HUES48 (cell line): ENCODE data around the gene GLYR1.

Experiments
- H3K27ac ChIP-seq: one replicate; pipeline ENCODE4 v1.7.0; 2013; ENCODE audit warnings: low read depth, low read length, inconsistent platforms
- H3K27me3 ChIP-seq: 2 replicates; pipeline ENCODE4 v1.6.1; 2013; ENCODE audit warnings: mild to moderate bottlenecking, low read length; ENCODE audit not compliant: control insufficient read depth, insufficient read depth
- H3K36me3 ChIP-seq: 2 replicates; pipeline ENCODE4 v1.6.1; 2013; ENCODE audit warnings: low read length; ENCODE audit not compliant: control insufficient read depth, insufficient read depth
- H3K4me1 ChIP-seq: 2 replicates; pipeline ENCODE4 v1.6.1; 2013; ENCODE audit warnings: mild to moderate bottlenecking, low read length; ENCODE audit not compliant: control insufficient read depth, insufficient read depth
- H3K4me3 ChIP-seq: 2 replicates; pipeline ENCODE4 v1.5.1; 2013; ENCODE audit warnings: mild to moderate bottlenecking, low read depth, low read length
- H3K9ac ChIP-seq: 2 replicates; pipeline ENCODE4 v1.6.1; 2013; ENCODE audit warnings: mild to moderate bottlenecking, low read depth, low read length, moderate library complexity
- H3K9me3 ChIP-seq: 2 replicates; pipeline ENCODE4 v1.6.1; 2013; ENCODE audit warnings: low read length; ENCODE audit not compliant: control insufficient read depth, insufficient read depth

Gene GLYR1

GRCh38 chr16:4826526-4826925 is 20.6 kb downstream of the GLYR1 start:
- Histone ChIP-seq H3K27ac (no peak overlapping the region), H3K27me3 (no peaks in the 10 kb centered on the region), H3K9ac (no peak overlapping the region), H3K9me3 (no peaks in the 10 kb centered on the region), H3K4me3 (no peak overlapping the region), H3K36me3 (peaks cover 89% of the 10 kb centered on the region), H3K4me1 (no peaks in the 10 kb centered on the region)

- Histone ChIP-seq H3K4me1 (no peaks in the 10 kb centered on the region), H3K9ac (no peak overlapping the region), H3K4me3 (no peak overlapping the region), H3K27ac (no peak overlapping the region), H3K27me3 (no peaks in the 10 kb centered on the region), H3K9me3 (no peaks in the 10 kb centered on the region), H3K36me3 (peaks cover 89% of the 10 kb centered on the region)
Measured at GRCh38 chr16:4825196-4825595, 21.9 kb downstream of the GLYR1 start.

- Histone ChIP-seq H3K4me3 (no peak overlapping the region), H3K27ac (no peak overlapping the region), H3K9me3 (no peaks in the 10 kb centered on the region), H3K9ac (no peak overlapping the region), H3K27me3 (no peaks in the 10 kb centered on the region), H3K36me3 (peaks cover 83% of the 10 kb centered on the region), H3K4me1 (no peaks in the 10 kb centered on the region)
Measured at GRCh38 chr16:4820652-4821051, 26.4 kb downstream of the GLYR1 start.

- Histone ChIP-seq H3K9ac (no peak overlapping the region), H3K27me3 (no peaks in the 10 kb centered on the region), H3K36me3 (peaks cover 78% of the 10 kb centered on the region), H3K27ac (no peak overlapping the region), H3K4me1 (no peaks in the 10 kb centered on the region), H3K9me3 (no peaks in the 10 kb centered on the region), H3K4me3 (no peak overlapping the region)
Measured at GRCh38 chr16:4814542-4815173, 32.4 kb downstream of the GLYR1 start.

- H3K27ac ChIP-seq = no peak overlapping the region
- H3K4me3 ChIP-seq = no peak overlapping the region
- H3K36me3 ChIP-seq = peaks cover 76% of the 10 kb centered on the region
Measured at GRCh38 chr16:4814046-4814445, 33.0 kb downstream of the GLYR1 start.

GRCh38 chr16:4813251-4814003 is 33.7 kb downstream of the GLYR1 start:
- Histone ChIP-seq H3K4me3 (no peak overlapping the region), H3K4me1 (no peaks in the 10 kb centered on the region), H3K9me3 (no peaks in the 10 kb centered on the region), H3K9ac (no peak overlapping the region), H3K36me3 (peaks cover 76% of the 10 kb centered on the region), H3K27me3 (no peaks in the 10 kb centered on the region), H3K27ac (no peak overlapping the region)

More at GRCh38 chr16:4814046-4814445, 33.0 kb downstream of the GLYR1 start:
- H3K27me3 ChIP-seq = no peaks in the 10 kb centered on the region
- H3K4me1 ChIP-seq = no peaks in the 10 kb centered on the region
- H3K9ac ChIP-seq = no peak overlapping the region
- no peaks in the 10 kb centered on the region for H3K9me3 ChIP-seq

- H3K4me3 ChIP-seq = no peak overlapping the region
- H3K36me3 ChIP-seq = peaks cover 79% of the 10 kb centered on the region
- no peaks in the 10 kb centered on the region for H3K4me1 ChIP-seq
- H3K9ac ChIP-seq = no peak overlapping the region
- H3K27me3 ChIP-seq = no peaks in the 10 kb centered on the region
- H3K9me3 ChIP-seq = no peaks in the 10 kb centered on the region
- no peak overlapping the region for H3K27ac ChIP-seq
Measured at GRCh38 chr16:4811773-4812172, 35.3 kb downstream of the GLYR1 start.

- Histone ChIP-seq H3K4me3 (no peak overlapping the region), H3K36me3 (peaks cover 81% of the 10 kb centered on the region)
Measured at GRCh38 chr16:4811242-4811641, 35.8 kb downstream of the GLYR1 start.

GRCh38 chr16:4806280-4806679 is 40.8 kb downstream of the GLYR1 start:
- no peak overlapping the region for H3K4me3 ChIP-seq
- H3K9me3 ChIP-seq = no peaks in the 10 kb centered on the region
- no peak overlapping the region for H3K27ac ChIP-seq
- peaks cover 13% of the 10 kb centered on the region; the same call in 1 of the 2 replicates for H3K4me1 ChIP-seq
- H3K9ac ChIP-seq = no peak overlapping the region
- peaks cover 62% of the 10 kb centered on the region for H3K36me3 ChIP-seq
- no peaks in the 10 kb centered on the region for H3K27me3 ChIP-seq

More at GRCh38 chr16:4811242-4811641, 35.8 kb downstream of the GLYR1 start:
- no peak overlapping the region for H3K27ac ChIP-seq
- no peak overlapping the region for H3K9ac ChIP-seq
- no peaks in the 10 kb centered on the region for H3K27me3 ChIP-seq
- H3K4me1 ChIP-seq = no peaks in the 10 kb centered on the region
- no peaks in the 10 kb centered on the region for H3K9me3 ChIP-seq

- H3K36me3 ChIP-seq = peaks cover 57% of the 10 kb centered on the region
- peaks cover 17% of the 10 kb centered on the region; the same call in 1 of the 2 replicates for H3K4me1 ChIP-seq
- H3K27ac ChIP-seq = no peak overlapping the region
- H3K9me3 ChIP-seq = no peaks in the 10 kb centered on the region
- H3K9ac ChIP-seq = no peak overlapping the region
- no peaks in the 10 kb centered on the region for H3K27me3 ChIP-seq
- H3K4me3 ChIP-seq = no peak overlapping the region
Measured at GRCh38 chr16:4805231-4805630, 41.9 kb downstream of the GLYR1 start.
